ENCODE measurements around the gene PHACTR2.
"Not testable (repeated sequence)": the region's sequence is repeated elsewhere in the genome, so short reads cannot be mapped to it uniquely, and the experiment has no call there.

PHACTR2 gene

GRCh38 chr6:143811501-143812157 is 133.9 kb downstream of the PHACTR2 start:
- no peak for DNase-seq

- no peak for DNase-seq
Measured at GRCh38 chr6:143817621-143818020, 139.9 kb downstream of the PHACTR2 start.

GRCh38 chr6:143821359-143821758 is 143.6 kb downstream of the PHACTR2 start:
- no peak for DNase-seq

DNA sequence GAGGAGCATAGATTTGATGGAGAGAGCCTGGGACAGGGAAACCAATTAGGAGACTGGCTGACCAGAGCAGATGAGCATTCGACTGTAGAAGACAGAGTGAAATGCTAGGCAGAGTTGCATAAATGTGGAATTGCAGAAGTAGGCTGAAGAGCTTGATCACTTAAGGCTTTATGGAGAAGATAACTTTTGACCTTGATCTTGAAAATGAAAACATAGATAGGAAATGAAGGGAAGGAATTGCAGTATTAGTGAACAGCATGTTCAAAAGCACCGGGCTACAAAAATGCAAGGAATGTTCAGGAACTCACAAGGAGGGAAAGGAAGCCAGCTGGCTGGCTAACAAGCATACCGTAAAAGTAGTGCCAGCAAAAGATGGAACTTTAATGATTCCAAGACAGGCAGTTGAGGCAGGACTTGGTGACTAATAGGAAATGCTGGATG is 144.8 kb downstream of the PHACTR2 start:
- no peak for DNase-seq

DNA sequence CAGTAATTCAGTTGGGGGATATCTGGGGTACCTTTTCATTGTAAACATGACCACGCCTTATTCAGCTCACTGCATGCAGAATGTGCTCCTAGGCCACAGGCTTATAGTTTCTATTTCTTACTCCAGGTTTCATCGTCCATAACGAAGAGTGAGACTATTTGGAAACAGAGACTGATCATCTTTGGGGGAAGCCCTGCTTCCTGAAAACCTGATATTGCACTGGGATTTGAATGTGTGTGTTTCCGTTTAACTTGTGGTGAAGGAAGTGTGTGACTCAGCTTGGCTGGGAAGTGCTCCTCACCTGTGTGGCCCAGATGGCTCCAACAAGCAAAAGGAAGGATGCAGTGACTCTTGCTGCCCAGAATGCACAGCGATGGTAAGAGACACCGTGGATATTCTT is 145.8 kb downstream of the PHACTR2 start:
- no peak for DNase-seq

- no peak for DNase-seq
Measured at GRCh38 chr6:143828572-143828971, 150.8 kb downstream of the PHACTR2 start.

DNA sequence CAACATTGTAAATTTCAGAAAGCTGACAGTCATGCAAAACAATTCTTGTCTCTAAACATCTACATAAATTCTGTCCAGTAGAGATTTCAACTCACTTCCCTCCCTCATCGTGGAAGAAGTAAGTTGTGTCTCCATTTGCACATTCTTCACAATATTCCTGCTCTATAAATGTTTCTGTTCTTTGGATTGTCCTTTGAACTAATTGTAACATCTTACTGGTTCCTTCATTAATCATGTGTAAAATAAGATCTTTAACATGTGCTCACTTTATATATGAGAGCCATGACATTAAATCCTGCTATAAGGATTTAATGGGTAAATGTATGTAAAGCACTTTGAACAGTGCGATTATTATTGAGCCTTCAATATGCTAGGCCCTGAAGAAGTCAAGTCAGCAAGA is 158.4 kb downstream of the PHACTR2 start:
- no peak for DNase-seq

DNA sequence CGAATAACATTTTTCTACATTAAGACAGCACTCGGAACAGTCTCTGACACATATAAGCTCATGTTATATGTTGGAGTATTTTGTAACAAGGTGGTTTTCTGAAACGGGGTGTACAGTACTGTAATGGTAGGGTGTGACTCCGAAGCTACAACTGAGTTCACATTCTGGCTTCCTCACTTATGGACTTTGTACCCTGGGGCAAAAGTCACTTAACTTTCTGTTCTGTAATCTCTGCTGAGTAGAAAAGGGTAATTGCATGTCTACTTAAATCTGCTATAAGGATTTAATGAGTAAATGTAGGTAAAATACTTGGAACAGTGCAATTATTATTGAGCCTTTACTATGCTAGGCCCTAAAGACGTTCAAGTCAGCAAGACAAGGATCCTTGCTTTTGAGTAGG is 160.6 kb downstream of the PHACTR2 start:
- DNase-seq, result no peak

GRCh38 chr6:143839196-143839595 is 161.4 kb downstream of the PHACTR2 start:
- no peak for DNase-seq

- no peak for DNase-seq
Measured at GRCh38 chr6:143840595-143841265, 163.0 kb downstream of the PHACTR2 start.

DNA sequence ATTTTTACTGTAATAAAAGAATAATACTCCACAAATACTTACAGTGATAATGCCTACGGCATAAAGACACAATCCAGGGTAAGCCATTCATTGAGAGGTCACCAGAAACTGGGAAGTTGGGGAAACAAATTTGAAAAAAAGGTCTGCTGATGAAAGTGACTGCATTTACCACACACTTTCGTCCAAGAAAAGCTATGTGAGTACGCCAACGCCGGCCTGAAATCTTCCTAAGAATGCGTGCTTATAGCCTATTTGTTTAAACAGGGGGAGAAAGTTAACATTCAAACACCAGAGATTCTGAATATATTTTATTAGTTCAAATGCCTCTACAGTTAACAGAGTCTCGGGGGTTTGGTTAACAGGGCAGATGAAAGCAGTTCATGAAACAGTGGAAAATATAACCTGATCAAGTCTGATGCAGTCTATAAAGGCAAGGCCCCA is 164.7 kb downstream of the PHACTR2 start:
- DNase-seq, result peak in 2 of 14 donors; percentile 23 to 59

DNA sequence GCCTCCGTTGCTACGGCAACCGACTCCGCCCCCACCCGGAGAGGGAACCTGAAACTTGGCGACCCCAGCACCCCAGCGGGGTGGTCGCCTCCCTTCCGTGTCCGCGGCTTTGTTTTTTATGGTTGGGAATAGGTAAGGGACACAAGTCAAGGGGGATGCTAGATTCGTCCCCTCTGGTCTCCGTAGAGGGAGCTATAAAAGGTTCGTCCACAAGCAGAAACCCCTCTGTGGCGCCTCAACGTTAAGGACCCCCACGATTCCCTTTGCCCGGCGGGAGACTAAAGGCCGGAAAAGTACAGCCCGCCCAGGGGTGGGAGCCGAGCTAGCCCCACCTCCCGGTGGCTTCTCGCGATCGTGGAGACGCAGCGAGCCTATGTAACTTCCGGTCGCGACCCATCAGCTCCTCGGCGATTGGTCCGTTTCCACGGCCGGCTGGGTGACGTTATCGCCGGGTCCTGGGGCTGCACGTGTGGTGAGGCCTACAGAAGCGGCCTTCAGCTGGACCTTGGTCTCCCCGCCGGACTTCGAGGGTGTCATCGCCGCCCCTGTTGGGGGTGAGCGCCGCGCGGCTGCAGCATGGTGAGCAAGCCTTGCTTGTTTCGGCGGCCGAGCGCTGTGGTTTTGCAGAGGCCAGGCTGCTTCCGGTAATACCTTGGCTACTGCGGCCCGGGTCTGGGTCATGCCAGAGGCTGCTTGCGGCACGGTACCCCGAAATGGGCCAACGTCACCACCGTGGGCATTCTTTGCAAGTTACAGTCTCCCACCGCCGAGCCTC is 165.3 kb downstream of the PHACTR2 start, which contains the start of gene LTV1:
TSS of gene LTV1 (plus strand) at position 437 of the 775 bp plus-strand sequence. CDS start at position 577, 140 bp downstream.
- peak; percentile 82 to 97 (median 92) for DNase-seq

DNA sequence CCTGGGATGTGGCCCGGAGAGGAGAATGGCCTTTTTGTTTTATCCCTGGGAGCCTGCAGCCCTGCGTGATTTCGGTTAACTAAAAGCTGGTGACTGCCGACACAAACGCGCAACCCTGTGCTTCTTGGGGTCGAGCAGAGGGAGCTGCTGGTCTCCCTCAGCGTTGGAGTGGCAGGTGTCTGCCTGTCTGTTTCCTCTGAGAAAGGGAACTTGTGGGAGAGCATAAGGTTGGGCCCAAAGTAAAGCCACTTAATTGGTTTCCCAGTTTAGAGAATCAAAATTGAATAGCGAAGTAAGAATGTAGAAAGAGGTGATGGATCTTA is 165.9 kb downstream of the PHACTR2 start:
- no peak for DNase-seq

GRCh38 chr6:143844006-143844405 is 166.2 kb downstream of the PHACTR2 start:
- DNase-seq, result no peak

GRCh38 chr6:143845033-143845432 is 167.3 kb downstream of the PHACTR2 start:
- DNase-seq, result no peak

GRCh38 chr6:143851706-143852105 is 173.9 kb downstream of the PHACTR2 start:
- DNase-seq, result not testable (repeated sequence)

DNA sequence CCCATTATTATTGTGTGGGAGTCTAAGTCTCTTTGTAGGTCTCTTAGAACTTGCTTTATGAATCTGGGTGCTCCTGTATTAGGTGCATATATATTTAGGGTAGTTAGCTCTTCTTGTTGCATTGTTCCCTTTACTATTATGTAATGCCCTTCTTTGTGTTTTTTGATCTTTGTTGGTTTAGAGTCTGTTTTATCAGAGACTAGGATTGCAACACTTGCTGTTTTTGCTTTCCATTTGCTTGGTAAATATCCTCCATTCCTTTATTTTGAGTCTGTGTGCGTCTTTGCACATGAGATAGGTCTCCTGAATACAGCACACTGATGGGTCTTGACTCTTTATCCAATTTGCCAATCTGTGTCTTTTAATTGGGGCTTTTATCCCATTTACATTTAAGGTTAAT is 177.3 kb downstream of the PHACTR2 start:
- not testable (repeated sequence) for DNase-seq

GRCh38 chr6:143856762-143857161 is 179.0 kb downstream of the PHACTR2 start:
- DNase-seq, result not testable (repeated sequence)

DNA sequence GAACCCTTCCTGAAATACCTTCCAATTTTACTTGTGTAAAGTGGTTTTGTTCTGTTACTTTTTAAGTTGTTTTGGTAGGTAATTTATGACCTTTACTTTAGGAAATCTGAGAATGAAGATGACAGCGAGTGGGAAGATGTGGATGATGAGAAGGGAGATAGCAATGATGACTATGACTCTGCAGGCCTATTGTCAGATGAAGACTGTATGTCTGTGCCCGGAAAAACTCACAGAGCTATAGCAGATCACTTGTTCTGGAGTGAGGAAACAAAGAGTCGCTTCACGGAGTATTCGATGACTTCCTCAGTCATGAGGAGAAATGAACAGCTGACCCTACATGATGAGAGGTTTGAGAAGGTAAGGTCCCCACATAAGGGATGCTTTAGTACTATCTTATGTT is 179.9 kb downstream of the PHACTR2 start:
- DNase-seq, result no peak

DNA sequence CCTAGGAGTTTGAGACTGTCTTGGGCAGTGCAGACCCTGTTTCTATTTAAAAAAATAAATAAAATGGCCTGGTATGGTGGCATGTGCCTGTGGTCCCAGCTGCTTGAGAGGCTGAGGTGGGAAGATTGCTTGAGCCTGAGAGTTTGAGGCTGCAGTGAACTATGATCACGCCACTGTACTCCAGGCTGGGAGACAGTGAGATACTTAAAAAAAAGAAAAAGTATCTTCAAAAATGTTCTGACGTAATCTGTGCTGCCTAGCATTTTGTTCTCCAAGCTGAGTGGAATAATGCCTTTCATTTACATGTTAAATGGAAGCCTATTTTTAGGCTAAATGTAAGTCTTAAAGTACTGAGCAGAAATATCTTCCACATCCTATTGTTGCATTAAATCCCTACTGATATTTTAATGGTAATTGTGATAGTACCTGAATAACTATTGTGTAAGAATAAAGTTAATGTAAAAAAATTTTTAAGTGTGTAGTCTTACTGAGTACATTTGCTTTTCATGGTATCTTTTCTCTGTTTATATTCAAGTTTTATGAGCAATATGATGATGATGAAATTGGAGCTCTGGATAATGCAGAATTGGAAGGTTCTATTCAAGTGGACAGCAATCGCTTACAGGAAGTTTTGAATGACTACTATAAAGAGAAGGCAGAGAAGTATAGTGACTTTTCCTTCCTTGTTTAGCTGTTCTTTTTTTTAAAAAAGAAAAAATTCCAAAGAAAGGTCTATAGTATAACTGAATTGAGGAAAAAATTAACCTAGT is 182.3 kb downstream of the PHACTR2 start:
- DNase-seq, result no peak

GRCh38 chr6:143863771-143864170 is 186.0 kb downstream of the PHACTR2 start:
- no peak for DNase-seq

GRCh38 chr6:143864234-143864633 is 186.5 kb downstream of the PHACTR2 start, which contains the start of gene ZC2HC1B:
Gene ZC2HC1B, plus strand, starts transcription at chr6:143864474. Its CDS starts 66 bp downstream, at chr6:143864540.
- no peak for DNase-seq
